ENCODE results near the gene TSPAN9.

The TSPAN9 gene

DNA sequence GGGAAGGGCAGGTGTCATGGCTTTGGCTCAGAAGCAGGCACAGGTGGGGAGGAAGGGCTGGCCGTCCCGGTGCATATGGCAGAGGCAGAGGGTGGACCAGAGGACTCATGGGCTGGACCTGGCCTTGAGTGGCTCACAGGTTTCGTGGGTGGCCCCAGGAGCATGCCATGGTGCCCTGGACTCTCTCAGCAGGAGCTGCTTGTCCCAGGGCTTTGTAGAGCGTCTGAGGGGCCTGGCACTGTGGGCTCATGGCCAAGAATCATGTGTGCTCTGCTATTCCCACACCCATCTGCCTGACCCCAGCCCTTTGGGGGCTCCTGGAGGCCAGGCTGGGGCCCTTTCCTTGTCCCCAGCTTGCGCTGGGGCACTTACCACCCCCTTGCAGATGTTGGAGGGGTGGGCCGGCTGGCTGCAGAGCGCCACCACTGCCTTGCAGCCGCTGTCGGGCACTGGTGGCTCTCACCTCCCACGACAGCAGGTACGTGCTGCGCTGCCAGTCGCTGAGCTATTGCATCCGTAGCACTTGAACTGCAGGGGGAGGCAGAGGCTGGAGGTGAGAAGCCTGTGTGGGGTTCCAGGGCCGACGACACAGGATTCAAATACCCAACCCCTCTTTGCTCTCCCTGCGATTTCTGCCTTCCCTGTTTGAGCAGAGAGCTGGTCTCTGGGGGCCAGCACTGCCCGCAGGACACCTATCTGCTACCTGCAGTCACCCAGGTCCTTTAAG lies 226.4 kb downstream of the TSPAN9 start:
- H3K27ac ChIP-seq, result no peak overlapping the region
- peak; percentile 50 for TF ChIP-seq CTCF (conservative IDR thresholded peaks at IDR 0.05)

DNA sequence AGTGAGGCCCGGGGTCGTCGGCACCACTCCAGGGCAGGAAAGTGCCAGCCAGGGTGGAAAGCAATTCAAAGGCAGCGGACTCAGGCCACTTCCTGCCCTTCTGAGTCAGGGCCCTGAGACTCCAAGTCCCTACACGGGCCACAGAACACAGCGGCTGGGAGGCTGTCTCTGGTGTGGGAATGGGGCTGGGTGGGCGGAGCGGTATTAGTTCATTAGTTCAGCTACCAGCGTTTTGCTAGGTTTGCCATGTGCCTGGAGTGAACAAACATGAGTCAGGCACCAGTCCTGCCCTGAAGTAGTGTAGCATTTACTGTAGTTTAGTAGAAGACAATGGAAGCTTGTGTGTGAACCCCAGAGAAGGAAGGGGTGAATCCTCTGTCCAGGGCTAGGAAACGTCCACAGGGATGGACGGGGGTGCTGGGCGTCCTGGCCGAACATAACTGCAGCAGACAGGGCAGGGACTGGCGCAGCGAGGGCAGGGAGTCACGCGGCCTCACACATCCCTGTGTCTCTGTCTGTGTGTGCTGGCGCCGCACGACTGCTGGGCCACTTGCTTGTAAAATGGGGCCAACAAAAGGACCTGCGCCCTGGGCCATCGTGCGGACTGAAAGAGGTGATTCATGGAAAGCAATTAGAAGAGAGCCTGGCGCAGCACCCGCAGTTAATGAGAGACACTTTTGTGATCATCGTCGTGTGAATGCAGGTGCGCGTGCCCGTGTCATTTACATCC lies 227.4 kb downstream of the TSPAN9 start:
- no peak overlapping the region for H3K27ac ChIP-seq
- no peak for TF ChIP-seq CTCF (conservative IDR thresholded peaks at IDR 0.05)

- H3K27ac ChIP-seq, result no peak overlapping the region
- no peak for TF ChIP-seq CTCF (conservative IDR thresholded peaks at IDR 0.05)
Measured at GRCh38 chr12:3305464-3305863, 228.3 kb downstream of the TSPAN9 start.

DNA sequence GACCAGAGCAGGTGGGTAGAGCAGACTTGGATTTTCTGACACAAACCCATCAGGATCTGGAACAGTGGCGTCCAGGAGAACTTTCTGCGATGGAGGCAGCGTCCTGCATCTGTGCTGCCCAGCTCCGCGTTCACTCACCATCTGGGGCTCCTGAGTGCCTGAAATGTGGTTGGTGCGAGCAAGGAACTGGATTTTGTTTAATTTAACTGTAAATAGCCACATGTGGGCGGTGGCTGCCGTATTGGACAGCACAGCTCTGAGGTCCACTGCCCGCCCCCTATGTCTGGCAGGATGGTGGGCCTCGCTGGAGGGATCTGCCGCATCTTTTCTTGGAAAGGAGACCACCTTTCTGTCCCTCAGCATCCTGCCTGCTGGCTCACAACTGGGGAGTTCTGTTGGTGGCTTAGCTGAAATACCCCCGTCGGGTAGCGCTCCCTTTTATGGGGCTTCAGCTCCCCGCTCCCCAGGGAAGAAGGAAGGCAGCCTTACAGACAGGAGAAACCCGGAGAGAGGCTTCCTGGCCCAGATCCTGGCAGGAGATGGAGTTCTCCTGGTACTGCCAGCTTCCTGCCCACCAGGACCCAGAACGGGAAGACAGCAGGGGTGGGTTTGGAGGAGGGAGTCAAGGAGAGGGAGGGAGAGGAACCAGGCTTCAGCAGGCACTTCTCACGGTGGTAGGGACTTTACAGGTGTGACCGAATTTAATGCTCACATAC lies 228.9 kb downstream of the TSPAN9 start:
- TF ChIP-seq CTCF (conservative IDR thresholded peaks at IDR 0.05), result no peak
- no peak overlapping the region for H3K27ac ChIP-seq

GRCh38 chr12:3307389-3307788 lies 230.2 kb downstream of the TSPAN9 start:
- no peak for TF ChIP-seq CTCF (conservative IDR thresholded peaks at IDR 0.05)
- H3K27ac ChIP-seq, result no peak overlapping the region

- H3K27ac ChIP-seq, result no peak overlapping the region
- no peak for TF ChIP-seq CTCF (conservative IDR thresholded peaks at IDR 0.05)
Measured at GRCh38 chr12:3308063-3308462, 230.9 kb downstream of the TSPAN9 start.

GRCh38 chr12:3308609-3309008 lies 231.4 kb downstream of the TSPAN9 start:
- H3K27ac ChIP-seq, result no peak overlapping the region
- no peak for TF ChIP-seq CTCF (conservative IDR thresholded peaks at IDR 0.05)
